CD4-positive, alpha-beta T cell treated with Interleukin-4 for 4 hours (primary cell): ENCODE results near the gene SORBS1.

ENCODE experiments used
- DNase-seq: peaks from one replicate; pipeline ENCODE4 v3.0.0-alpha.2; 2020

Gene SORBS1

GRCh38 chr10:95511314-95511713 is 49.9 kb downstream of the SORBS1 start:
- no peak for DNase-seq

DNA sequence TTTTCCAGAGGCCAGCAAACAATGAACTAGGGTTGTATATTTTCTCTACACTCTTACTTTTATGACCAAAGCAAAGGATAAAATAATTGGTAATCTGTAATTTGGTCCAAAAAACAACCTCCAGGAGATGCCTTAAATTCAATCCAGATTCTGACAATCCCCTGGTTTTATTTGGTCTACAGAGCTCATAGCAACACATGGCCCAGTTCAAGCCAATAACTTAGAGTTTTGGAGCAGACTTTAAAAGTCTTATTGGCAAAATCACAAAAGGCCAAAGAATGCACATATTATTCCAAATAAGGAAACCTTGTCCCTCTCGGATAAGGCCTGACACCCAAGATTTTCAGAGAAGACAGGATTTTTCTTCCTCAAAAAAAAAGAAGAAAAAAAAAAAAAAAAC is 51.9 kb downstream of the SORBS1 start:
- DNase-seq: no peak

DNA sequence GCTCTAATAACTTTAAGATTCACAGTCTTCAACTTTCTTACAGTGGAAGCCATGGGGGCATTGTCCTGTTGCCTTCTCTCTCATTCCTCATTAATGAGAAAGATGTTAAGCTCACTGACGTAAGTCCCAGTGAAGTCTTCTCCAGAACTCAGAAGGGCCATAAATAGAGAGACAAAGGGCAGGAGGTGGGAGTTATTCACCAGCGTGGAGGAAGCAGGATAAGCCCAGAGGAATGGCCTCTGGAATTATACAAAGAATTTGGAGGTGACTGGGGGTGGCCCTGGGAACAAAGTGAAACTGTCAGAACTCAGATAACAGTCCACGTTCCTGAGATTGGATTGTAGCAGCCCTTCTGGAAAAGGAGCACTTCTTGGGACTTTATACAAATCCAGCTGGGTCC is 52.4 kb downstream of the SORBS1 start:
- DNase-seq: no peak

GRCh38 chr10:95506056-95506737 is 55.0 kb downstream of the SORBS1 start:
- no peak for DNase-seq

DNA sequence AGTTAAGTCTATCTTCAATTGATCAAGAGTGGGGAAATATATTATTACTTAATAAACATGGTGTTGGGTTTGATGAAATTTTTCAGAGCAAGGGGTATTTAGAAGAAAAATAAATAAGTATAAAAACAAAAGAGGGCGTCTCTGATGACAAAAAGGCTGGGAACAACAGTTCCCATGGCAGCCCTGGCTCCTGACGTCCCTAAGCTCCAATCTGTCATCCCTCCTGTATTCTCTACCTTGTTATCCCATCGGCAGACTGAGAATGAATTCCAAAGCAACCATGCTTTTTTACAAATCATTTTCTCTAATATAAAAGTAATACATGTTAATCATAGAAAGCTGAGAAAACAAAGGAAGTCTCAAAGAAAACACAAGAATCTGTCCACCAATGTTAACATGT is 55.5 kb downstream of the SORBS1 start:
- no peak for DNase-seq

- DNase-seq: no peak
Observed at GRCh38 chr10:95505084-95505610, 56.0 kb downstream of the SORBS1 start.

DNA sequence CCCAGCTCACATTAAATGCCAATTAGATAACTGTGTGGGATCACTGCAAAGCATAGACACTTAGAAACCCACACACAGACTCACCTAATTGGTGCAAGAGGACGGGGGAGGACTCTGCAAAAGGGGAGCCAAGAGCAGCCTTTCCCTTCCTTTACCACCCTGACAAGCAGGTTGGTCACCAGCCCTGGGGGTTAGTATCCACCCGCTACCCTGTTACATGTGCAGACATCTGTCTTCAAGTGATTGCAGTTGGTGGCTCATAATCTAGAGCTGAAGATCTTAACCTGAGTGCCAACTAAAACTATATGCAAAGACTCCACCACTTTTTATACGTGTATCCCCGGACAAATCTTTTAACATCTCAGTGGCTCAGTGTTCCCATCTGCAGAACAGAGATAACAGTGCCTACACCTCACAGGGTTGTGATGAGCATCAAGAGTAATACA is 56.9 kb downstream of the SORBS1 start:
- DNase-seq: no peak

GRCh38 chr10:95503526-95503925 is 57.6 kb downstream of the SORBS1 start:
- DNase-seq: no peak

GRCh38 chr10:95503001-95503400 is 58.2 kb downstream of the SORBS1 start:
- no peak for DNase-seq

- no peak for DNase-seq
Observed at GRCh38 chr10:95502377-95502776, 58.8 kb downstream of the SORBS1 start.

GRCh38 chr10:95501203-95502094 is 59.7 kb downstream of the SORBS1 start:
- no peak for DNase-seq

- DNase-seq: no peak
Observed at GRCh38 chr10:95500649-95501048, 60.5 kb downstream of the SORBS1 start.

- no peak for DNase-seq
Observed at GRCh38 chr10:95500097-95500496, 61.1 kb downstream of the SORBS1 start.

DNA sequence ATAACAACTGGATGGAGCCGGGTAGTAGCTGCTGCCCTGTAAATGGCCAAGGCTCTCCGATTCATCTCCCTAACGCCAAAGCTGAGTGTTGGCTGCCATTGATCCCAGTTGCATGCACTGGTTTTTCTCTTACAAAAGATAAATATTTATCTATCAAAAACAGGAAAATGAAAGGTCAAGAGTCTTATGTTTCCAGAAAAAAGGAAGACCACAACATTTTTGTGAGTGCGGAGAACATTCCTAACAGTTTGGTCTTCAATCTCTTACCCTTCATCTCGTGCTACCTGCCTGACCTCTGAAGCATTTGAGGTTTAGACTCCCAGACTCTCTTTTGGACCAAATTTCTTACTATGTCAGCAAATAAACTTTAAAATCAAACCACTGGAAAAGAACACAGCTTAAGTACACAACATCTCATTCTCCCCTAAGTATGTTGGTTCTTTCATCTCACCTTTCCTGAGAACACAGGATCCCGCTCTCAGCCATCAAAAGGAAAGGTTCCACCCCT is 61.6 kb downstream of the SORBS1 start:
- no peak for DNase-seq

DNA sequence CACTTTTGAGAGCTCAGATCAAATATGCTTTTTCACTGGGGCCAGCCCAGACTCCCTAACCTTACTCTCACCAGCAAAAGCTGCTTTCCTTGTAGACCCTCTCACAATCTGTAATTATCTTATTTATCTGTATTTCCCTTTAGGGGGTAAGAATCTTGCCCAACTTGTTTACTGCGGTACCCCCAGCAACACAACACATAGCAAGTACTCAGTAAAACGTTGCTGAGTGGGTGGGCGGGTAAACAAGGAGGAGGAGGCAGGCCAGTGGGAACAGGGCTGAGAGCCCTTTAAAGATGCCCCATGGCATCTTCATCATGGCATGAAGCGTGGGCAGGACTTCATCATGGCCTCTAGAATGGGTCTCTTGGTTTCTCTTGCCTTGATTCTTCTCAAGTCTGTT is 64.2 kb downstream of the SORBS1 start:
- DNase-seq: no peak

DNA sequence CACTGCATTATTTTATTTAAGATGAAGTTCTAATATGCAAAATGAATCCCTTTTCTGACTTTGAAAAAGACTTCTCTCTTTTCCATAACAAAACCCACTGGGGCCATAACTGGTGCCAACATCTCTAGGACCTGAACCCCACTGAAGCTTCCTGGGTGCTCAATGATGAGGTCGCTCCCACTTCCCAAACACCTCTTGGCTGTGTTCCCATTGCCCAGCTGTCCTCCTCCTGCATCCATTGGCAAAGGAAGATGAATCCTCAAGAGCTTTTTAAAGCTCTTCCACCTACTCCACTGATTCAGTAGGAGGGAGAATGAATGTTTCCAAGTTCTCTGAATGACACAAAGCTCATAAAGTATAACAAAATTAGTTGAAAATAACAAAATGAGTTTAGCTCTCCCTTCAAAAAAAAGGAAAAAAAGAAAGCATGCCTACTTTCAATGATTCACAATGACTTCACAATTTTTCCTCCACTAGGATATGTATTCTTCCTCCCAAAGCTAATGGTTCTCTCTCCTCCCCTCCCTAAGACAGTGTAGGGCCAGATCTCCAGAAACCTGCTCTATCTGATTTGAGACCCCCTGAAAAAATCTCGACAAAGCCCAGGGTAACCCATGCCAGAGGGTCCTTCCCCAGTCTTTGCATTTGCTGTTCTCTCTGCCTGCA is 64.8 kb downstream of the SORBS1 start:
- no peak for DNase-seq

DNA sequence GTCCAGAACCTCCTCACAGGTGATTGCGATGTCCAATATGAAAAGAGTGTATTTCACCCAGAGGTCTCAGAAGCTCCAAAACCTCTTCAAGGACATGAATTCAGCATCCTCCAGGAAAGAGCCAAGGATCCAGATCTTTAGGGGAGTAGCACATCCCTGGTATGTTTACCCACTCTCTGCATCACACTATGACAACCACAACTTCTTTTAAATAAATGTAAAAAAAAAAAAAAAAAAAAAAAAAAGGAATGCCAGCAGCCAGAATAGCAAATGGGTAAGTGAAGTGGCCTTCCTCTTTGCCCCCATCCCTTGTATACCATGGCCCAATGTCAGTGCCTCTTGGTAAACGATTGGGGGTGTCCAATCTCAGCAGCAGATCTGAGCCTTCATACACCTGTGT is 67.3 kb downstream of the SORBS1 start:
- DNase-seq: no peak

DNA sequence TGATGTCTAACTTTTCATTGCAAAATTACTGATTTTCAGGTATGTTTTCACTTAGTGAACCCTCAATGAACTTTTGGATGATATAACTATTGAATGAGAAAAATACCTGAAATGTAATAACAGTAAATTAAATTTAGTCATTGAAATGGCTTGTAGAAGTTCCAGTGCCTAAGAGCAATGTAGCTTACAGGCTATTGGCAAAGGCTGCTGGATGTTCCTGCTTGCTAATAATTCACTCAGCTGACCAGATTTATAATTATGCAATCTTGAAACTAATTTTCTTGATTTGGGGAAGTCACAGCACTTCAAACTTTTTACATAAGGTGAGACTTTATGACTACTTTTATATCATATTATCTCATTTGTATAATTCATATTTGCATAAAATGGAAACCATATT is 73.2 kb downstream of the SORBS1 start:
- no peak for DNase-seq

GRCh38 chr10:95485056-95485844 is 75.9 kb downstream of the SORBS1 start:
- no peak for DNase-seq

DNA sequence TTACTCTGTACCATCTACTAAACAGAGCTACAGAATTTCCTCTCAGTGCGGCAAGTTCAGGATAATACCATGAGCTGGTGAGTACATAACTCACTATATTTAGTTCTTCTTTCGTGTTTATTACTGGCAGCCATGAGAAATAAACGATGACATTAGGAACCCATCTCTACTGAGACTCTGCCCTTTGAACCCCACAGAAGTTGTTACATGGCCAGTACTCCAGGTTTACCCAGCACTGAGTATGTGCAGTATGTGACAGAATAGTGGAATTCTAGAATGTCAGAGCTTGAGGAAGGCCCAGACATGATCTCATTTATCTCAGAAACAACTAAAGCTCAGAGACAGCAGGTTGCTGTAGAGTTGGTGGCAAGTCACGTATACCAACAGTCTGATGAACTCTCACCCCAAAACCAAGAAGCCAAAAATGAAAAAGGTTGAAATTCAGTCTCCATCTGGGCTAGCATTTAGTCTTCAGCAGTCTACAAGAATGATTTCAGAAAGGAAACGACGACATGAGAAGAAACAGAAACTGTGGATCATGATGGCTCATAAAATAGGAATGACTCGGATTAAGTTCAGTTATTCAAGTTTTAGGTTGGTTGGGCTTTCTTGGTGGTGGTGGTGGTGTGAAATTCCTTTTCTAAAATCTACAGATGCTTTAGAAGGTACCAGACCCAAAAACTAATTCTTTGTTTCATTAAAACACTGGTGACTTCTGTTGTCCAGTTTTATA is 78.5 kb downstream of the SORBS1 start:
- DNase-seq: no peak

DNA sequence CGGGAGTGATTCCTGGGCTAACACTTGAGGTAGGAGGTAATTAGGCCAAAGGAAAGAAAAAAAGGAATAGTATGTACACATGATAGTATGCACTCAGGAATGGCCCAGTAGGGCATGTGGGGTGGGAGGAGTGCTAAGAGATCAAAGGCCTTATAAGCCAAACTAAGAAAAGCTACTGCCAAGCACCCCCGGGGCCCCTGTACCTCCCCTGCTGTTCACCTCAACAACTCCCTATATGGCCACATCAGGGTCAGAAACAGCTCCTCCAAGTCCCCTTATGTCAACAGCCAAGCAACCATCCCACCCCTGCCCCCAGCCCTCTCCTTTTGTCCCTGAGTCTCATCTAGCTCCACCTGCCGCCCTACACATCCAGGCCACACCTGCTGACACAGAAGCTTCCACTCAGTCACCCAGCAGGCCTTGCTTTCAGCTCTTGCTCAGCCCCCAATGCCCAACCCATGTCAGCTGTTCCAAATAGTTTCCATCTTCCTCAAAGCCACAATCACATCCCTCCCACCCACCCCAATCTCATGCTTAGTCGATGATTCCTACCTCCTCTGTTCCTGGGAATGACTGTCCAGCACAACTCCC is 80.2 kb downstream of the SORBS1 start:
- no peak for DNase-seq
